H1 (cell line): ENCODE data around the gene TBX4. TPM values are rescaled to one million over a fixed set of nuclear protein-coding genes. Genes with fewer than 3 reads are reported as not detected.
A peak's percentile ranks its signal among the peaks of the same experiment; 100 is the strongest.

Source experiments
- CTCF ChIA-PET: fragments of 300-600 bp; sonication (Branson Sonifier 250); formaldehyde crosslinking; loops from one replicate; lab custom pipeline; 2021; ENCODE audit not compliant: partially characterized antibody; lab: Charles Lee
- POLR2A ChIA-PET: fragments of 300-600 bp; sonication (Branson Sonifier 250); formaldehyde crosslinking; loops from one replicate; lab custom pipeline; 2021; ENCODE audit warnings: inconsistent platforms; ENCODE audit not compliant: partially characterized antibody; lab: Charles Lee
- DNase-seq, 2 experiments: peaks; one replicate each; pipeline versions ENCODE4 v3.0.0 to v3.0.0-alpha.2; 2010 to 2022; ENCODE audit warnings: low spot score in 2 of 2, low read depth in 1 of 2, mixed read lengths in 1 of 2
- FAIRE-seq: peaks from 2 replicates; lab custom pipeline; 2011; peaks lifted over from hg19 to GRCh38; lab: Jason Lieb, UNC
- H2AFZ ChIP-seq: 2 replicates; pipeline ENCODE4 v1.8.1; 2012; ENCODE audit warnings: low read length, inconsistent platforms
- H2AK5ac ChIP-seq: 2 replicates; pipeline ENCODE4 v1.6.1; 2013; ENCODE audit warnings: low read depth, low read length
- H2BK120ac ChIP-seq: replicated peaks from 2 replicates; pipeline ENCODE3; 2013; ENCODE audit warnings: low read depth, low read length, inconsistent platforms
- H2BK12ac ChIP-seq: 2 replicates; pipeline ENCODE4 v1.6.1; 2013; ENCODE audit warnings: low read depth, low read length
- H2BK15ac ChIP-seq: 2 replicates; pipeline ENCODE4 v1.6.1; 2013; ENCODE audit warnings: low read length
- H2BK20ac ChIP-seq: 2 replicates; pipeline ENCODE4 v1.6.1; 2013; ENCODE audit warnings: low read length
- H2BK5ac ChIP-seq: 2 replicates; pipeline ENCODE4 v1.6.1; 2013; ENCODE audit warnings: low read depth, low read length
- H3K14ac ChIP-seq: 2 replicates; pipeline ENCODE4 v1.6.1; 2013; ENCODE audit warnings: inconsistent platforms; ENCODE audit not compliant: insufficient read length
- H3K18ac ChIP-seq: 2 replicates; pipeline ENCODE4 v1.6.1; 2013; ENCODE audit warnings: low read length; ENCODE audit errors: extremely low read depth
- H3K23ac ChIP-seq: 2 replicates; pipeline ENCODE4 v1.6.1; 2013; ENCODE audit warnings: inconsistent platforms; ENCODE audit not compliant: insufficient read length
- H3K23me2 ChIP-seq: 2 replicates; pipeline ENCODE4 v1.6.1; 2013; ENCODE audit warnings: low read depth, low read length
- H3K27ac ChIP-seq: 2 replicates; pipeline ENCODE4 v1.6.1; 2011; ENCODE audit warnings: low read depth, low read length, inconsistent platforms
- H3K27me3 ChIP-seq, 4 experiments: replicated peaks in 1 of 4; 1 replicate in 1 of 4; 2 replicates in 3 of 4; pipeline versions ENCODE4 v1.6.1 to v1.8.1; 2011 to 2013; ENCODE audit warnings: low read length in 3 of 4, mild to moderate bottlenecking in 3 of 4, inconsistent platforms in 2 of 4, mixed read lengths in 2 of 4, moderate library complexity in 1 of 4; ENCODE audit not compliant: control insufficient read depth in 3 of 4, insufficient read depth in 3 of 4; ENCODE audit errors: extremely low read depth in 1 of 4
- H3K36me3 ChIP-seq, 4 experiments: 2 replicates each; pipeline versions ENCODE4 v1.6.1 to v1.8.1; 2011 to 2013; ENCODE audit warnings: mild to moderate bottlenecking in 4 of 4, low read length in 3 of 4, moderate library complexity in 2 of 4, control low read depth in 1 of 4, inconsistent platforms in 1 of 4; ENCODE audit not compliant: insufficient read depth in 4 of 4, control insufficient read depth in 2 of 4
- H3K4ac ChIP-seq: replicated peaks from 2 replicates; pipeline ENCODE3; 2013; ENCODE audit warnings: low read length, low read depth, mixed read lengths, inconsistent platforms; ENCODE audit not compliant: insufficient read length
- H3K4me1 ChIP-seq, 4 experiments: replicated peaks in 1 of 4; 1 replicate in 1 of 4; 2 replicates in 3 of 4; pipeline versions ENCODE4 v1.6.1 to v1.8.1; 2011 to 2013; ENCODE audit warnings: low read length in 3 of 4, inconsistent platforms in 2 of 4, mixed read lengths in 1 of 4; ENCODE audit not compliant: insufficient read depth in 4 of 4, control insufficient read depth in 3 of 4
- H3K4me2 ChIP-seq, 2 experiments: 2 replicates each; pipeline versions ENCODE4 v1.6.1 to v1.8.1; 2011 to 2013; ENCODE audit warnings: low read depth in 2 of 2, low read length in 2 of 2, control low read depth in 1 of 2, inconsistent platforms in 1 of 2, mild to moderate bottlenecking in 1 of 2; ENCODE audit not compliant: insufficient read depth in 1 of 2
- H3K4me3 ChIP-seq, 4 experiments: fragments of 200-600, 300-600 bp in 1 of 4; sonication (generic), shearing (Covaris generic), sonication (Bioruptor Twin) in 1 of 4; 2 replicates each; pipeline versions ENCODE4 v1.5.1 to v1.8.1; 2011 to 2016; ENCODE audit warnings: low read length in 4 of 4, low read depth in 3 of 4, control low read depth in 2 of 4, inconsistent platforms in 2 of 4, mild to moderate bottlenecking in 2 of 4, mixed read lengths in 1 of 4, moderate library complexity in 1 of 4; ENCODE audit not compliant: insufficient read depth in 2 of 4; ENCODE audit errors: extremely low read depth in 1 of 4
- H3K56ac ChIP-seq: replicated peaks from 2 replicates; pipeline ENCODE3; 2013; ENCODE audit warnings: low read depth, mild to moderate bottlenecking, mixed read lengths, low read length, inconsistent platforms; ENCODE audit not compliant: insufficient read length
- H3K79me1 ChIP-seq: 2 replicates; pipeline ENCODE4 v1.6.1; 2013; ENCODE audit warnings: low read depth, low read length, control low read depth
- H3K79me2 ChIP-seq, 2 experiments: 2 replicates each; pipeline versions ENCODE4 v1.6.1 to v1.8.1; 2012 to 2013; ENCODE audit warnings: low read length in 2 of 2, mild to moderate bottlenecking in 2 of 2, inconsistent platforms in 1 of 2; ENCODE audit not compliant: insufficient read depth in 2 of 2, control insufficient read depth in 1 of 2
- H3K9ac ChIP-seq, 4 experiments: replicated peaks in 1 of 4; 1 replicate in 1 of 4; 2 replicates in 3 of 4; pipeline versions ENCODE4 v1.6.1 to v1.8.1; 2011 to 2013; ENCODE audit warnings: low read depth in 3 of 4, low read length in 3 of 4, control low read depth in 2 of 4, mild to moderate bottlenecking in 2 of 4, moderate library complexity in 2 of 4, inconsistent platforms in 1 of 4; ENCODE audit errors: extremely low read depth in 1 of 4
- H3K9me3 ChIP-seq, 2 experiments: 2 replicates each; pipeline versions ENCODE4 v1.6.1 to v1.8.1; 2012 to 2013; ENCODE audit warnings: mild to moderate bottlenecking in 2 of 2, moderate library complexity in 2 of 2, control low read depth in 1 of 2, inconsistent platforms in 1 of 2, low read depth in 1 of 2, low read length in 1 of 2, mixed read lengths in 1 of 2; ENCODE audit not compliant: insufficient read depth in 2 of 2
- H4K20me1 ChIP-seq, 2 experiments: replicated peaks in 1 of 2; 2 replicates each; pipeline versions ENCODE3 to v1.8.1; 2011 to 2013; ENCODE audit warnings: inconsistent platforms in 2 of 2, low read length in 2 of 2, mild to moderate bottlenecking in 1 of 2; ENCODE audit not compliant: insufficient read depth in 2 of 2, control insufficient read depth in 1 of 2
- H4K5ac ChIP-seq: 2 replicates; pipeline ENCODE4 v1.6.1; 2013; ENCODE audit warnings: low read length, low read depth, mixed read lengths, inconsistent platforms; ENCODE audit not compliant: insufficient read length
- H4K8ac ChIP-seq: 2 replicates; pipeline ENCODE4 v1.8.0; 2013; ENCODE audit warnings: mild to moderate bottlenecking, moderate library complexity, low read length, inconsistent platforms; ENCODE audit not compliant: insufficient read depth; ENCODE audit errors: extremely low read depth
- H4K91ac ChIP-seq: replicated peaks from 2 replicates; pipeline ENCODE3; 2013; ENCODE audit warnings: low read length, mixed read lengths, inconsistent platforms; ENCODE audit not compliant: insufficient read length
- EZH2 ChIP-seq: fragments of 200-600 bp; sonication (generic); IDR thresholded peaks from 2 replicates; pipeline ENCODE4 v1.7.1; 2012; ENCODE audit warnings: low read depth, mild to moderate bottlenecking, moderate library complexity, low read length, inconsistent platforms; ENCODE audit not compliant: severe bottlenecking
- RNF2 ChIP-seq: fragments of 200-900, 300-1000 bp; sonication (generic); IDR thresholded peaks from 2 replicates; pipeline ENCODE4 v1.7.1; 2016; ENCODE audit warnings: borderline replicate concordance, low read depth, mild to moderate bottlenecking, antibody characterized with exemption, low read length; ENCODE audit not compliant: poor library complexity, severe bottlenecking; ENCODE audit errors: missing control alignments
- SUZ12 ChIP-seq: fragments of 200-600 bp; sonication (generic); IDR thresholded peaks from 2 replicates; pipeline ENCODE4 v1.6.1; 2012; ENCODE audit warnings: mild to moderate bottlenecking, inconsistent platforms, low read length, moderate library complexity, mixed read lengths
- TCF12 ChIP-seq: IDR thresholded peaks from 2 replicates; pipeline ENCODE4 v1.6.1; 2011; ENCODE audit warnings: low read depth, mild to moderate bottlenecking, low read length
- WGBS, 2 experiments: shearing (Covaris generic) in 1 of 2; methylation state at CpG; one replicate each; pipeline versions ENCODE4 v1.1.6 to v1.1.7; 2013 to 2015; ENCODE audit warnings: low lambda C conversion rate in 2 of 2, mixed read lengths in 2 of 2, inconsistent platforms in 1 of 2, low coverage in 1 of 2, missing lambda C conversion rate in 1 of 2; ENCODE audit not compliant: insufficient replicate concordance in 2 of 2, insufficient coverage in 1 of 2, insufficient read length in 1 of 2; ENCODE audit errors: extremely low coverage in 1 of 2, missing lambda C conversion rate in 1 of 2; 5-methylcytosine and 5-hydroxymethylcytosine counted together
- polyA plus RNA-seq, 7 experiments: library from polyadenylated mRNA; depleted of rRNA in 3 of 7; stranded (reverse) in 5 of 7; unstranded in 2 of 7; fragments of >200 nt in 5 of 7; fragments of 200-250 nt in 2 of 7; gene quantifications; 1 replicate in 5 of 7; 2 replicates in 1 of 7; 4 replicates in 1 of 7; pipeline versions ENCODE4 v1.2.1 to v1.2.3, GENCODE V29; 2011 to 2013; ENCODE audit warnings: missing spikeins in 2 of 7, mixed read lengths in 2 of 7
- total RNA-seq: library from RNA; stranded (reverse); fragmentation: NEBNext Ultra II Directional; extraction: Animal tissue kit (Norgen Biotek cat#: 25700); gene quantifications from 2 replicates; pipeline ENCODE4 v1.2.1, GENCODE V29; 2021

TBX4 gene
- total and polyA plus RNA-seq, 2 of the 8 experiments (the other 6 are each of a cell fraction or from before 2014, with no cell fraction given): 0.02 TPM; not detected in 1

DNA sequence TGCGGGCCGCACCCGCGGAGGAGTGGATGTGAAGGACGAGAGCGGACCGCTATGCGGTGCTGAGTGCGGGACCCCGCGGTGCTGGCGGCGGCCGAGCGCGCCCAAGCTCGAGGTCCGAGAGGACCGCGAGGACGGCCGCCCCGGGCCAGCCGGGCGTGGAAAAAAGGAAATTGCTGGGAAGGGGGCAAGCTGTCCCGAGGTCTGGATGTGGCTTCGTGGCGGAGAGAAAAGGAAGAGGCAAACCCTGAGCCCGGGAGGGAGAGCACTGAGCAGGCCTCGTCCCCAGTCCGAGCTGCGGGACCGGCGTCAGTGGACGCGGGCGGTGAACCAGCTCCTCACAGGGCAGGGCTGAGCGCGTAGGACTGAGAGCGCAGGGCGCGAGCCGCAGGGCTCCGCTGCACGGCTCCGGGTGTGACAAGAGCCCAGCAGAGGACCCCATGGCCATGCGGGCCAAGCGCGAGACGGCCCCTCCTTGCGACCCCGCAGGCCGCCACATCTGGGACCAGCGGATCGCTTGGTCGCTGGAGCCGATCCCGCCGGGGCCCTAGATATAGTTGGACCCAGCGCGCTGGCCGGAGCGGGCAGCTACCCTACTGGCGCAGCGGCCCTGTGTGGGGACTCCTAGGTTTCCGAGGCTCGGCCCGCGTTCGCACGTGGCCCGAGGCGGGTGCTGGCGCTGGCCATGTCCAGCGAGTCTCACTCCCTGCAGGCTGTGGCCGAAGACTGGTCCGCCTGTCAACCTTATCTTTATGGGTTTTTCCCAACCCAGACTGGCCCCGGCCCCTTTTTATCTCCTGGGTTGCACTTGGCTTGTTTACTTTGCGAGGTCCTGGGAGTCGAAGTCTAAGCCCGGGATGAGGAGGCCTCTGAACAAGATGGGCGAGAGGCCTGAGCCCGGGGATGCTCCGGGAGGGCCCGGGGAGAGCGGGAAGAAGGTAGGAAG lies 2.4 kb downstream of the TBX4 start:
- FAIRE-seq (no peak), DNase-seq (peak in 1 of 2 experiments; percentile 69)
- H2BK12ac ChIP-seq: no peak overlapping the region
- no peaks in the 10 kb centered on the region for H3K79me1 ChIP-seq
- ChIA-PET CTCF (interaction anchor here (0.9 to 11.6 kb wide), 8 partner anchors 7 to 61 kb away, joined by 3 to 136 read pairs (median 4); no protein-coding TSS in a partner anchor), POLR2A (interaction anchor here (1.3 to 1.6 kb wide), 4 partner anchors 10 to 52 kb away, joined by 4 to 5 read pairs (median 4); no protein-coding TSS in a partner anchor)
- no peak overlapping the region for H3K14ac ChIP-seq
- peaks cover 4% of the 10 kb centered on the region; the same call in 1 of the 2 replicates for H3K23me2 ChIP-seq
- peaks cover 27 to 28% of the 10 kb centered on the region in 2 experiments for H4K20me1 ChIP-seq
- TF ChIP-seq EZH2: peak; percentile 100
- TF ChIP-seq RNF2: peak; percentile 99
- peak; percentile 99 for TF ChIP-seq SUZ12
- no peak for TF ChIP-seq TCF12
- H2BK15ac ChIP-seq: no peak overlapping the region
- peaks cover 89 to 100% (median 97%) of the 10 kb centered on the region in 4 experiments for H3K27me3 ChIP-seq
- H3K56ac ChIP-seq: no peak overlapping the region
- H4K5ac ChIP-seq: no peak overlapping the region
- no peak overlapping the region for H2AK5ac ChIP-seq
- no peak overlapping the region for H2BK20ac ChIP-seq
- H3K23ac ChIP-seq: no peak overlapping the region
- no peaks in the 10 kb centered on the region for H3K79me2 ChIP-seq
- no peak overlapping the region for H2BK120ac ChIP-seq
- H3K27ac ChIP-seq: no peak overlapping the region
- H2BK5ac ChIP-seq: no peak overlapping the region
- peak overlapping the region; percentile 26 to 52; a peak in 3 of 4 replicates for H3K4me2 ChIP-seq
- H4K91ac ChIP-seq: no peak overlapping the region
- H3K36me3 ChIP-seq: peaks cover 0 to 22% (median 0%) of the 10 kb centered on the region in 4 experiments; a peak in 1 of 8 replicates
- 0 out of 2 replicates have a peak overlapping the region, but pooled peaks have one; percentile 27 for H3K18ac ChIP-seq
- peak overlapping the region in 1 of 4 experiments; percentile 28; a peak in 3 of 8 replicates for H3K4me3 ChIP-seq
- no peak overlapping the region for H3K9ac ChIP-seq
- peaks cover 0 to 4% of the 10 kb centered on the region in 2 experiments; a peak in 1 of 4 replicates for H3K9me3 ChIP-seq
- H2AFZ ChIP-seq: no peak overlapping the region
- H3K4me1 ChIP-seq: peaks cover 2 to 36% (median 13%) of the 10 kb centered on the region in 4 experiments; a peak in 6 of 7 replicates
- H3K4ac ChIP-seq: no peak overlapping the region
- 5% methylated on average over 77 of the region's 86 CpGs; no CpG with 5 or more reads in 1 of the 2 experiments for WGBS, 2 experiments
- H4K8ac ChIP-seq: no peak overlapping the region
